ENCODE measurements around the gene ORM1.

Gene ORM1

GRCh38 chr9:114303977-114304376 is 18.9 kb upstream of the ORM1 start:
- Histone ChIP-seq H3K14ac (ENCODE audit: low read length) (no peak overlapping the region), H2AFZ (ENCODE audit: low read length) (no peak overlapping the region), H3K4me1 (ENCODE audit: control insufficient read depth in 2 of 2, insufficient read depth in 1 of 2, low read depth in 1 of 2, low read length in 2 of 2) (peaks cover 0 to 6% of the 10 kb centered on the region in 2 donors), H3K9me3 (replicated peaks in 1 of 2; ENCODE audit: control insufficient read depth in 2 of 2, insufficient read depth in 1 of 2, low read depth in 1 of 2, low read length in 2 of 2) (no peaks in the 10 kb centered on the region), H2BK120ac (ENCODE audit: low read depth, low read length) (no peak overlapping the region), H3K36me3 (replicated peaks in 1 of 2; ENCODE audit: control insufficient read depth in 2 of 2, insufficient read depth in 2 of 2, low read length in 2 of 2) (peaks cover 6 to 12% of the 10 kb centered on the region in 2 donors), H3K27ac (replicated peaks; ENCODE audit: low read length) (no peak overlapping the region), H3K18ac (ENCODE audit: low read length) (no peak overlapping the region), H4K8ac (ENCODE audit: low read depth, low read length) (no peak overlapping the region), H2AK5ac (ENCODE audit: low read depth, low read length) (no peak overlapping the region), H3K27me3 (ENCODE audit: control insufficient read depth in 3 of 3, insufficient read depth in 3 of 3, low read depth in 1 of 3, low read length in 3 of 3) (peaks cover 0 to 2% (median 0%) of the 10 kb centered on the region in 3 experiments), H3K4me2 (ENCODE audit: insufficient read depth, low read length, poor library complexity, severe bottlenecking) (no peak overlapping the region), H3K9ac (ENCODE audit: low read depth, low read length, poor library complexity) (no peak overlapping the region), H3K23ac (ENCODE audit: low read depth, low read length, poor library complexity) (no peak overlapping the region), H2BK5ac (ENCODE audit: low read length) (no peak overlapping the region), H2BK12ac (ENCODE audit: low read length) (no peak overlapping the region), H3K4me3 (ENCODE audit: low read length in 2 of 2) (no peak overlapping the region), H3K4ac (ENCODE audit: low read length) (no peak overlapping the region), H4K91ac (ENCODE audit: low read depth, low read length, poor library complexity) (no peak overlapping the region), H3K79me1 (ENCODE audit: low read depth, low read length) (peaks cover 2% of the 10 kb centered on the region), H2BK15ac (ENCODE audit: low read length) (no peak overlapping the region)
- DNase-seq (ENCODE audit: low spot score) = no peak
- whole genome bisulfite sequencing, 2 donors (ENCODE audit: extremely low coverage in 2 of 2, insufficient read length in 2 of 2, insufficient replicate concordance in 1 of 2) = no CpG with 5 or more reads among the region's 4 CpGs

DNA sequence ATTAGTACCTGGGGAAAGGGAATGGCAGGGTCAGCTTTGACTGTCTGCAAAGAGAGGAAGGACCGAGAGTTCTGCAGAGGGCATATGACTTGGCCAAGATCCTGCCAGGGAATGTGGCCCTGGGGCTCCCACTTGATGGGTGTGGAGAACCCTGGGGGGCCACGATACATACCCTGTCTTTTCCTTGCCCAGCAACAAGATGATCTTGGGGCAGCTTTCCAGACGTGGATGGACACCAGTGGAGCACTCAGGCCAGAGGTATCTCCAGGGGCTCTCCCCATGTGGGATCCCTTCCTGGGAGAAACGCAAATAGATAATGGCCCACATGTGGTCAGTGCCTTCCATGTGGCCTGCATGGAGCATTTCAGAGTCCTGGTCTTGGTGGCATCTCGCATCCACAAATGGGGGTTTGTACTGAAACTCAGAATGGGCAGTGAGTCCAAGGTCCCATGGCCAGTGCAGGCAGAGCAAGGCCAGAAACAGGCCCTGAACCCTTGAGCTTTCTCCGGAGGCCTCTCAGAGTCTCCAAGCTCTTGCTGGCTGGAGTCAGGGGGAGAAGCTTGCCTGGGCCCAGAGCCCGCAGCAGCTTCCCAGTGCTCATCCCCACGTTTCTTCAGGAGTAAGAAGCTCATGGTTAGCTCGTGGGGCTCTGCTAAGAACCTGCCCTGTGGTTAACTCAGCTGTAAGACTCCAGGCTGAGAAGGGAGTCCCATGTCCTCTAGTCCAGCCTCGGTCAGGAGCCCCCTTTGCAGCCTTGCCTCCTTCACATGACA is 18.3 kb upstream of the ORM1 start:
- Histone ChIP-seq H3K27me3 (ENCODE audit: control insufficient read depth in 3 of 3, insufficient read depth in 3 of 3, low read depth in 1 of 3, low read length in 3 of 3) (peaks cover 0 to 2% (median 0%) of the 10 kb centered on the region in 3 experiments), H3K18ac (ENCODE audit: low read length) (no peak overlapping the region), H2AK5ac (ENCODE audit: low read depth, low read length) (peak overlapping the region; percentile 39), H4K91ac (ENCODE audit: low read depth, low read length, poor library complexity) (no peak overlapping the region), H3K4me1 (ENCODE audit: control insufficient read depth in 2 of 2, insufficient read depth in 1 of 2, low read depth in 1 of 2, low read length in 2 of 2) (peaks cover 0 to 6% of the 10 kb centered on the region in 2 donors), H3K36me3 (replicated peaks in 1 of 2; ENCODE audit: control insufficient read depth in 2 of 2, insufficient read depth in 2 of 2, low read length in 2 of 2) (peaks cover 0 to 9% of the 10 kb centered on the region in 2 donors), H3K4ac (ENCODE audit: low read length) (no peak overlapping the region), H4K8ac (ENCODE audit: low read depth, low read length) (no peak overlapping the region), H3K9ac (ENCODE audit: low read depth, low read length, poor library complexity) (no peak overlapping the region), H3K9me3 (replicated peaks in 1 of 2; ENCODE audit: control insufficient read depth in 2 of 2, insufficient read depth in 1 of 2, low read depth in 1 of 2, low read length in 2 of 2) (no peaks in the 10 kb centered on the region), H2BK120ac (ENCODE audit: low read depth, low read length) (no peak overlapping the region), H3K4me2 (ENCODE audit: insufficient read depth, low read length, poor library complexity, severe bottlenecking) (no peak overlapping the region), H3K14ac (ENCODE audit: low read length) (no peak overlapping the region), H2AFZ (ENCODE audit: low read length) (no peak overlapping the region), H2BK15ac (ENCODE audit: low read length) (peak overlapping the region; percentile 21), H3K4me3 (ENCODE audit: low read length in 2 of 2) (no peak overlapping the region), H2BK12ac (ENCODE audit: low read length) (no peak overlapping the region), H3K23ac (ENCODE audit: low read depth, low read length, poor library complexity) (no peak overlapping the region), H2BK5ac (ENCODE audit: low read length) (no peak overlapping the region), H3K79me1 (ENCODE audit: low read depth, low read length) (peaks cover 2% of the 10 kb centered on the region), H3K27ac (replicated peaks; ENCODE audit: low read length) (no peak overlapping the region)
- WGBS, 2 donors (ENCODE audit: extremely low coverage in 2 of 2, insufficient read length in 2 of 2, insufficient replicate concordance in 1 of 2) = no CpG with 5 or more reads among the region's 10 CpGs
- no peak for DNase-seq (ENCODE audit: low spot score)

- Histone ChIP-seq H4K91ac (ENCODE audit: low read depth, low read length, poor library complexity) (no peak overlapping the region), H4K8ac (ENCODE audit: low read depth, low read length) (no peak overlapping the region), H3K4ac (ENCODE audit: low read length) (no peak overlapping the region), H3K9ac (ENCODE audit: low read depth, low read length, poor library complexity) (no peak overlapping the region), H3K27ac (replicated peaks; ENCODE audit: low read length) (no peak overlapping the region), H2BK120ac (ENCODE audit: low read depth, low read length) (no peak overlapping the region), H3K9me3 (replicated peaks in 1 of 2; ENCODE audit: control insufficient read depth in 2 of 2, insufficient read depth in 1 of 2, low read depth in 1 of 2, low read length in 2 of 2) (no peaks in the 10 kb centered on the region), H3K4me3 (ENCODE audit: low read length in 2 of 2) (no peak overlapping the region), H3K18ac (ENCODE audit: low read length) (no peak overlapping the region), H3K4me1 (ENCODE audit: control insufficient read depth in 2 of 2, insufficient read depth in 1 of 2, low read depth in 1 of 2, low read length in 2 of 2) (peaks cover 0 to 4% of the 10 kb centered on the region in 2 donors), H2BK12ac (ENCODE audit: low read length) (no peak overlapping the region), H3K36me3 (replicated peaks in 1 of 2; ENCODE audit: control insufficient read depth in 2 of 2, insufficient read depth in 2 of 2, low read length in 2 of 2) (peaks cover under 1 to 3% of the 10 kb centered on the region in 2 donors), H2BK5ac (ENCODE audit: low read length) (no peak overlapping the region), H2AFZ (ENCODE audit: low read length) (no peak overlapping the region), H3K14ac (ENCODE audit: low read length) (no peak overlapping the region), H3K79me1 (ENCODE audit: low read depth, low read length) (no peaks in the 10 kb centered on the region), H3K4me2 (ENCODE audit: insufficient read depth, low read length, poor library complexity, severe bottlenecking) (no peak overlapping the region), H3K27me3 (ENCODE audit: control insufficient read depth in 3 of 3, insufficient read depth in 3 of 3, low read depth in 1 of 3, low read length in 3 of 3) (peaks cover 0 to 2% (median 0%) of the 10 kb centered on the region in 3 experiments), H2AK5ac (ENCODE audit: low read depth, low read length) (no peak overlapping the region), H2BK15ac (ENCODE audit: low read length) (no peak overlapping the region), H3K23ac (ENCODE audit: low read depth, low read length, poor library complexity) (peak overlapping the region; percentile 8)
- DNase-seq (ENCODE audit: low spot score) = no peak
- no CpG with 5 or more reads among the region's 6 CpGs for WGBS, 2 donors (ENCODE audit: extremely low coverage in 2 of 2, insufficient read length in 2 of 2, insufficient replicate concordance in 1 of 2)
Observed at GRCh38 chr9:114307899-114308267, 15.0 kb upstream of the ORM1 start.

DNA sequence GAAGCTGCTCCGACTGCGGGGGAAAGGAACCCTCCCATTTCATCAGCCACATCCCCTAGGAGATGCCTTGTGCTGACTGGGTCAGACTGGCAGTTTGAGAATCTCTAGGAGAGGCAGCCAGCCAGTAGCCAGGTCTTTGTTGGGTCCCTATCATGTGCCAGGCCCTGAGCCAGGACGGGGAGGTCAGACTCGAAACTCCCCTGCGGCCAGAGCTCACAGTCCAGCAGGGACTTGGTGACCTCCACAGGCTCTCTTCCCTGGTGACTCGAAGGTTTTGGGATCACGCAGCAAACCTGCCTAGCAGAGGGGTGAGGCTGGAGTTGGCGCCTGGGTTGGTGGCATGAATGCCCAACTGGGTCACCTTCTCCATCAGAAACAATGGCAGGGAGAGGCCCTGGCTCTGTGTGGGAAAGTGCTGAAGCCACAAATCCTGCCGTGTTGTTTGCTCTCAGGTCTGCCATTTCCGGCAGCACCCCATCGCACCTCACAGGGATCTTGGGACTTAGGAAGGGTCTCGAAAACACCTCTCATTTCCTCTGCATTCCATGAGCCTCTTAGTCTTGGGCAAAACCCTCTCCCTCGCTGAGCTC is 14.4 kb upstream of the ORM1 start:
- H4K91ac ChIP-seq (ENCODE audit: low read depth, low read length, poor library complexity) = no peak overlapping the region
- no peak overlapping the region for H2BK5ac ChIP-seq (ENCODE audit: low read length)
- H2AK5ac ChIP-seq (ENCODE audit: low read depth, low read length) = no peak overlapping the region
- H2BK15ac ChIP-seq (ENCODE audit: low read length) = no peak overlapping the region
- H3K79me1 ChIP-seq (ENCODE audit: low read depth, low read length) = no peaks in the 10 kb centered on the region
- H3K4ac ChIP-seq (ENCODE audit: low read length) = no peak overlapping the region
- no peaks in the 10 kb centered on the region for H3K9me3 ChIP-seq (replicated peaks in 1 of 2; ENCODE audit: control insufficient read depth in 2 of 2, insufficient read depth in 1 of 2, low read depth in 1 of 2, low read length in 2 of 2)
- H3K9ac ChIP-seq (ENCODE audit: low read depth, low read length, poor library complexity) = no peak overlapping the region
- no peak overlapping the region for H2BK12ac ChIP-seq (ENCODE audit: low read length)
- H3K4me3 ChIP-seq (ENCODE audit: low read length in 2 of 2) = no peak overlapping the region
- peaks cover 0 to 2% (median 0%) of the 10 kb centered on the region in 3 experiments for H3K27me3 ChIP-seq (ENCODE audit: control insufficient read depth in 3 of 3, insufficient read depth in 3 of 3, low read depth in 1 of 3, low read length in 3 of 3)
- peaks cover 0 to 4% of the 10 kb centered on the region in 2 donors for H3K4me1 ChIP-seq (ENCODE audit: control insufficient read depth in 2 of 2, insufficient read depth in 1 of 2, low read depth in 1 of 2, low read length in 2 of 2)
- no peak for DNase-seq (ENCODE audit: low spot score)
- H3K27ac ChIP-seq (replicated peaks; ENCODE audit: low read length) = no peak overlapping the region
- WGBS, 2 donors (ENCODE audit: extremely low coverage in 2 of 2, insufficient read length in 2 of 2, insufficient replicate concordance in 1 of 2) = no CpG with 5 or more reads among the region's 13 CpGs
- H2AFZ ChIP-seq (ENCODE audit: low read length) = no peak overlapping the region
- H3K14ac ChIP-seq (ENCODE audit: low read length) = no peak overlapping the region
- H2BK120ac ChIP-seq (ENCODE audit: low read depth, low read length) = no peak overlapping the region
- no peak overlapping the region for H3K18ac ChIP-seq (ENCODE audit: low read length)
- peak overlapping the region; percentile 8 for H3K23ac ChIP-seq (ENCODE audit: low read depth, low read length, poor library complexity)
- H3K4me2 ChIP-seq (ENCODE audit: insufficient read depth, low read length, poor library complexity, severe bottlenecking) = no peak overlapping the region
- no peak overlapping the region for H4K8ac ChIP-seq (ENCODE audit: low read depth, low read length)
- peaks cover 0 to 3% of the 10 kb centered on the region in 2 donors for H3K36me3 ChIP-seq (replicated peaks in 1 of 2; ENCODE audit: control insufficient read depth in 2 of 2, insufficient read depth in 2 of 2, low read length in 2 of 2)
